Measurements from ENCODE around the gene PLA1A.

DNA sequence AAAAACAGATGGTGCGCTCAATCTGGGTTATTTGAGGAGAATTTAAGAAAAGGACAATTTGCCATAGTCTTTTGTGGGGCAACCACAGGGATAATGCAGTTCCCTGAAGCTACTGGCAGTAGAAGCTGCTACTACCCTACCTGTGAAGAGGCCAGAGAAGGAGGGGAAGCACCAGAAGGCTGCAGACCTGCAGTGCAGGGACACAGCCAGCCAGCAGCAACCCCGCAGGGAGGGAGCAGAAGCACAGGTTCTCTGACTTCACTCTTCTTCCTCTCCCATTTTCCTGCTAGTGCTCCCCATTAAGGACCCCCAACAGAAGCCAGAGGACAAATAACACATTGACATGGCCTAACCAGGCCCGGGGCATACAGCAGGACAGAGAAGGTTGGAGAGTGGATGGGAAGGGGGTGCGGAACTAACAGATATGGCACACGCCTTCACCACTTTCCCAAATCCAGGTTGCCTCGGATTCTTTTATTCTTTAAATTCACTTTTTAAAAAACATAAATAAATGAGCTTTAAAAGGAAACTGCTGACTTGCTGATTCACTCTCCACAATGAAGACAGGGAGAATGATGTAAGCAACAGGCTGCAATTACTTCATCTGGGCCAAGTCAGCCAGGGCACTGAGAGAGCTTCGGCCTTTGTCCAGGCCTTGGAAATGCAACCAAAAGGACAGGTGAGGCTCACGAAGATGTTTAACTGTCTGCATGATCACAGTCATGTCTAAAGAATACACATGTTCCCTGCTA, 32.6 kb downstream of the PLA1A start:
- TF ChIP-seq CTCF (IDR thresholded peaks at IDR 0.05) (no peak), POLR2A (IDR thresholded peaks at IDR 0.05) (no peak)
